ENCODE results near the gene DGKH. TPM values are rescaled to one million over a fixed set of nuclear protein-coding genes. Genes with fewer than 3 reads are reported as not detected.
A peak's percentile ranks its signal among the peaks of the same experiment; 100 is the strongest.

Gene DGKH
- total RNA-seq, 1 experiment from 2014 or later = 9.2 TPM

DNA sequence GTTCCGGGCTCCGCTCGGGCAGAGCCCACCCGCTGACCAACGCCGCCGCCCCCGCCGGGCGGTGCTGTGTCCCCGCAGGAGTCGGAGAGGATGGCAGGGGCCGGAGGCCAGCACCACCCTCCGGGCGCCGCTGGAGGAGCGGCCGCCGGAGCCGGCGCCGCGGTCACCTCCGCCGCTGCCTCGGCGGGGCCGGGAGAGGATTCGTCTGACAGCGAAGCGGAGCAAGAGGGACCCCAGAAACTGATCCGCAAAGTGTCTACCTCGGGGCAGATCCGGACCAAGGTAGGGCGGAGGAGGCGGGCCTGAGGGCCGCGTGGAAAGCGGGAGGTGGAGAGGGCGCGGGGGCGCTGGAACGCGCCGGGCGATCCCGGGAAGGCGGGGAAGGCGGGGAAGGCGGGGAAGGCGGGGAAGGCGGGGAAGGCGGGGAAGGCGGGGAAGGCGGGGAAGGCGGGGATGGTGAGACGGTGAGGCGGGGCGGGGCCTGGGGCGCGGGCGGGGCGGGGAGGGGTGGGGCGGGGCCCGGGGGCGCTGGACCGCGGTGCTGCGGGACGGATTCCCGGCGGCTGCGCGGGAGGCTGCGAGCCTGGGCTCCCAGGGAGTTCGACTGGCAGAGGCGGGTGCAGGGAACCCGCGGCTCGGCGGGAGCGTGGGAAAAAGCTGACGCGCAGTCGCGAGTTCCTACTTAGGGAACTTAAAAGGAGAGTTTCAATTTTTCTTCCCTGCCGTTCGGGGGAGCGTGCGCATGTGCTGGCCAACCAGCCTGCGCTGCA is 421 bp downstream of the DGKH start (continued):
- no peak for TF ChIP-seq MAX (IDR thresholded peaks at IDR 0.05)
- no peak for TF ChIP-seq FOSL1 (IDR thresholded peaks at IDR 0.05; ENCODE audit: low read depth)
- no peak for TF ChIP-seq CBX3 (IDR thresholded peaks at IDR 0.05; ENCODE audit: low read depth)
- TF ChIP-seq YY1 (IDR thresholded peaks at IDR 0.05; ENCODE audit: extremely low read depth, insufficient replicate concordance, low read depth, low read length) = no peak
- TF ChIP-seq EZH2 (IDR thresholded peaks at IDR 0.05) = no peak
- TF ChIP-seq POLR2A (IDR thresholded peaks at IDR 0.05; ENCODE audit: borderline replicate concordance, extremely low read depth, insufficient read depth, insufficient read length) = peak; percentile 64
- no peak for TF ChIP-seq SRF (IDR thresholded peaks at IDR 0.05; ENCODE audit: low read depth)
- TF ChIP-seq TCF7L2 (IDR thresholded peaks at IDR 0.05; ENCODE audit: borderline replicate concordance, extremely low read depth, insufficient read depth, insufficient read length) = no peak
- no peak for TF ChIP-seq ZBTB33 (IDR thresholded peaks at IDR 0.05; ENCODE audit: extremely low read depth, insufficient replicate concordance, low read length)
- TF ChIP-seq EGR1 (IDR thresholded peaks at IDR 0.05; ENCODE audit: low read depth) = no peak
- TF ChIP-seq RAD21 (IDR thresholded peaks at IDR 0.05; ENCODE audit: low read depth) = no peak
- TF ChIP-seq POLR2AphosphoS5 (IDR thresholded peaks at IDR 0.05; ENCODE audit: low read depth, low read length) = peak; percentile 73; the same call in 1 of the 2 replicates
- TF ChIP-seq CEBPB (IDR thresholded peaks at IDR 0.05; ENCODE audit: low read depth) = no peak
- TF ChIP-seq SIN3A (IDR thresholded peaks at IDR 0.05; ENCODE audit: low read depth) = no peak
- no peak for TF ChIP-seq SP1 (IDR thresholded peaks at IDR 0.05; ENCODE audit: low read depth)

Data from HCT116 (cell line).